Measurements from ENCODE around the gene TOM1L2.

The TOM1L2 gene

GRCh38 chr17:17844500-17844899, 127.7 kb downstream of the TOM1L2 start:
- no peak for DNase-seq

GRCh38 chr17:17844079-17844478, 128.1 kb downstream of the TOM1L2 start:
- DNase-seq, result no peak

GRCh38 chr17:17843096-17843495, 129.1 kb downstream of the TOM1L2 start:
- DNase-seq, result no peak

- no peak for DNase-seq
Observed at GRCh38 chr17:17842111-17842876, 129.9 kb downstream of the TOM1L2 start.

GRCh38 chr17:17841601-17842025, 130.6 kb downstream of the TOM1L2 start:
- no peak for DNase-seq

GRCh38 chr17:17840751-17841591, 131.2 kb downstream of the TOM1L2 start:
- DNase-seq, result peak in 1 of 2 experiments; percentile 29

GRCh38 chr17:17839791-17840707, 132.2 kb downstream of the TOM1L2 start:
- peak; percentile 45 to 91 for DNase-seq

GRCh38 chr17:17837966-17838962, 133.9 kb downstream of the TOM1L2 start:
- no peak for DNase-seq

- DNase-seq, result no peak
Observed at GRCh38 chr17:17837380-17837821, 134.8 kb downstream of the TOM1L2 start.

GRCh38 chr17:17836818-17837379, 135.3 kb downstream of the TOM1L2 start, which contains the start of gene SREBF1:
SREBF1 (minus strand) TSS chr17:17836986; CDS start chr17:17836817, 169 bp downstream.
- peak in 1 of 2 experiments; percentile 40 for DNase-seq

- DNase-seq, result peak; percentile 94 to 98
Observed at GRCh38 chr17:17836250-17836817, 135.9 kb downstream of the TOM1L2 start.

GRCh38 chr17:17835415-17836249, 136.6 kb downstream of the TOM1L2 start:
- DNase-seq, result no peak

GRCh38 chr17:17834974-17835373, 137.2 kb downstream of the TOM1L2 start:
- no peak for DNase-seq

- DNase-seq, result no peak
Observed at GRCh38 chr17:17833658-17834357, 138.4 kb downstream of the TOM1L2 start.

- DNase-seq, result no peak
Observed at GRCh38 chr17:17832032-17832363, 140.2 kb downstream of the TOM1L2 start.

GRCh38 chr17:17831208-17832031, 140.8 kb downstream of the TOM1L2 start:
- DNase-seq, result no peak

- DNase-seq, result no peak
Observed at GRCh38 chr17:17830740-17831207, 141.4 kb downstream of the TOM1L2 start.

- DNase-seq, result no peak
Observed at GRCh38 chr17:17830269-17830567, 142.0 kb downstream of the TOM1L2 start.
